Activated effector memory CD4-positive, alpha-beta T cell treated with Interleukin-2 at 50 U/mL for 16 hours (primary cell): ENCODE measurements around the gene FANCE.

ENCODE experiments used
- DNase-seq: peaks from one replicate; pipeline ENCODE4 v3.0.0-alpha.2; 2020

Gene FANCE

GRCh38 chr6:35468980-35469750 is 17.0 kb downstream of the FANCE start:
- no peak for DNase-seq

DNA sequence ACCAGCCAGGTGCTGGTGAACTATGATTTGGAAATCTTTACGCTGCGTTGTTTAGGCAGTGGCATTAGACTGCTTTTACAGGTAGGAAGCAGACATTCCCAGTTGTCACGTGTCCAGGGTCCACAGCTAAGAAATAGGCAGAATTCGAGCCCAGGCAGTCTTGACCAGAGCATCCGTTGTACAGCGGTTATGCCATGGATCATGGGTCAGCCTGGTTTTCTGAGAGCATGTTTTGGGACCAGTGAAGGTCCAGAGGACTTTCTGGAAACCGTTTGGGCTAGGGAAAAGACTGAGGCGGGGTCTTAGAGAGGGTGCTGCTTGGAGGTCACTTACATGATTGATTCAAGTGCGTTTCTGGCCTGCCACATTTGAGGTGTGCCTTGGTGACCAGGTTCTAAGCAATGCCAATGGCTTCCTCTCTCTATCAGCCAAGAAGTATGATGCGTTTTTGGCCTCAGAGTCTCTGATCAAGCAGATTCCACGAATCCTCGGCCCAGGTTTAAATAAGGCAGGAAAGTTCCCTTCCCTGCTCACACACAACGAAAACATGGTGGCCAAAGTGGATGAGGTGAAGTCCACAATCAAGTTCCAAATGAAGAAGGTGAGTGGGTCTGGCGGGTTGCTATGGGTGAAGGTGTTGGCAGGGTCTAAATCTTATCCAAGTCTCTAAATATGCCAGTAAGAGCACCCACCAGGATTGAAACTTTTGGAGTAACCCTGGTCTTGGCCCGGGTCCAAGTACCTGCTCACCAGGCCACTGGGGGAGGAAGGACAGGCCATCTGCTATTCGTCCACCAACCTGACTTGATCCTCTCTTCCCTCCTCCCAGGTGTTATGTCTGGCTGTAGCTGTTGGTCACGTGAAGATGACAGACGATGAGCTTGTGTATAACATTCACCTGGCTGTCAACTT is 17.9 kb downstream of the FANCE start:
- no peak for DNase-seq

DNA sequence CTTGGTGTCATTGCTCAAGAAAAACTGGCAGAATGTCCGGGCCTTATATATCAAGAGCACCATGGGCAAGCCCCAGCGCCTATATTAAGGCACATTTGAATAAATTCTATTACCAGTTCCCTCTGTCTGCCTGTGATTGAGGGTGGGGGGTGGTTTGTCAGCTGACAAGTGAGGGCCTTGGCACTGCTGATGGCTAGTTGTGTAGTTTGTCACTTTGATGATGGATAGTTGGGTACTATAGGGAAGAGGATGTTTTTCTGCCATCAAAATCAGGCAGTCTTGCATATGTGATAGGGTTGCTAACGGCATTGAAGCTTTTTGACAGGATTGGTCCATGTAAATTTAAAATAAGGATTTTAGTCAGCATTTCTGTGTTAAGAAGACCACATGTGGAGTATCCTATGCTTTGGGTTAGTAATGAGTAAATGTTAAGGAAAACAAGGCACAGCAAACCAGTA is 18.6 kb downstream of the FANCE start:
- no peak for DNase-seq

- no peak for DNase-seq
Observed at GRCh38 chr6:35471836-35472345, 19.8 kb downstream of the FANCE start.

GRCh38 chr6:35473075-35473849 is 21.1 kb downstream of the FANCE start:
- no peak for DNase-seq

- no peak for DNase-seq
Observed at GRCh38 chr6:35473850-35474130, 21.7 kb downstream of the FANCE start.

DNA sequence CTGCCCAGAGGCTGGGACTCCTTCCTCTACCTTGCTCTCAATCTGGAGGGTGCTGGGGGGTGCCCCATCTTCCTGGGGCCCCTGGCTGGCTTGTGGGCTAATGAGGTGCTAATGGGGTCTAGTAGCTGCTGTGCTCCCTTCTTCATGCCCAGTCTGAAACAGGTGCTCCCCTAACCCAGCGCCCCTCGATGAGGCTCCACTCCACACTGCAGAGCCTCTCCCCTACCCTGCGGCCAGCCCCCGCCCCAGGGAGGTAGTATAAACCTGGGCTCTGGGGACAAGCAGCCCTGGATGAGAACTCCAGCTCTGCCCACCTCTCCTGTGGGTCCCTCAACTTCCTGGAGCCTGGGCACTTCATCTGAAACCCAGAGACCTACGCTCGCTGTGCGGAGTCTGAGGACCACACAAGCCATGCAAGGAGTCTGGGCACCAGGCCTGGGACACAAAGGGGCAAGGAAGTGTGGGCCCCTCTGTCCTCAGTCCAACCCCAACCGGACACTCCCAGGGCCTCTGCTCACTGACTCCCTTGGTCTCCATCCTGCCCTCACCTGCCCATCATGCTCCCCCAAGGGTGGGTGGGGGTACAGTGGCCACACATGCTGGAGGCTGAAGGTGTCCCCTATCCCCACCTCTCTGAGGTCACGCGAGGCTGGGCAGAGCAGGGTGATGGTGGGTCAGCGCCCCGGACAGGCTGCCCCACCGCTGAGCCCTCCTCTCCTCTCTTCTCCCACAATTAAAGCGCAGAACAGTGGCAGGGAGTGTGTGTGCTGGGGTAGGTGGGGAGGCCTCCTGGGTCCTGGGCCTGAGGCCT is 22.2 kb downstream of the FANCE start:
- DNase-seq, result no peak

DNA sequence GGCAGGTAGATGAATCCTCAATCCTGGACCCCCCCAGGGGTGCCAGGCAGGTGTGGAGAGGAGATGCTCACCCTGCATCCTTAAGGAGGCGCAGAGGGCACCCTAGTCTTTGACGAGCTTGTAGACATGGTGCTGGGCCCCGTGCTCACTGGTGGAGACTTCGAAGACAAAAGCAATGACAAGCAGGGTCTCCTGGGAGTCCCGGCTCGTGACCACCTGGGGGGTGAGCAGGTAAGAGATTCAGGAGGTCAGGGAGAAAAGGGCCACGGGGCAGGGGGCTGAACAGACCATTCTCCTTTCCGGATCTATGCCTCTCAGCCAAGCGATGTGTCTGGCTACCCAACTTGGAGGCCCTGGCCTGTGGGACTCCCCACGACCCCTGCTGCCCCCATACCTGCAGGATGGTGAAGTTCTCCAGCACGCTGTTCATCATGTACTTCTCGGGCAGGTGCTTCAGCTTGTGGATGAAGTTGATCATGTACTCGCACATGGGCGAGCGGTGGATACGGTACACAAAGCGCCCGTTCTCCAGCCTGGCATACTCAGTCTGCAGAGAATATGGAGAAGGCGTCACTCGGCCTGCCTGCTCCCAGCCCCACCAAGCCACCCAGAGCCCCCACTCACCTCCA is 22.9 kb downstream of the FANCE start:
- DNase-seq, result no peak

DNA sequence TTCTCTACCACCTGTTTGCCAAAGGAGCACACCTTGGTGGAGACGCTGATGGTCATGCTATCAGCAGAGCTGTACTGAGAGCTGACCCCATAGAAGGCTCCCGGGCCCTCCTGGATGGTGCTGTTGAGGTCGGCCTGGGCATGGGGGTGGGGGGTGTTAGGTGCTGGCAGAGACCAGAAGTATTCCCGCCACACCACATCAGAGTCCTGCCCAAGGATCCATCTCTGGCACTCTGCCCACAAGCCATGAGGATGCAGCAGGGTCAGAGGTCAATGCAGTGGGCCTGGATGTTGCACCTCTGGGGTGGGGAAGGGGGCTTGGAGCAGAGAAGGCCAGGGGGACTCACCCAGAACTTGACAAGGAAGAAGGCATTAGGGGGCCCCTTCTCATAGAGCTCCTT is 23.4 kb downstream of the FANCE start:
- DNase-seq, result no peak

GRCh38 chr6:35476004-35476403 is 23.9 kb downstream of the FANCE start:
- no peak for DNase-seq

DNA sequence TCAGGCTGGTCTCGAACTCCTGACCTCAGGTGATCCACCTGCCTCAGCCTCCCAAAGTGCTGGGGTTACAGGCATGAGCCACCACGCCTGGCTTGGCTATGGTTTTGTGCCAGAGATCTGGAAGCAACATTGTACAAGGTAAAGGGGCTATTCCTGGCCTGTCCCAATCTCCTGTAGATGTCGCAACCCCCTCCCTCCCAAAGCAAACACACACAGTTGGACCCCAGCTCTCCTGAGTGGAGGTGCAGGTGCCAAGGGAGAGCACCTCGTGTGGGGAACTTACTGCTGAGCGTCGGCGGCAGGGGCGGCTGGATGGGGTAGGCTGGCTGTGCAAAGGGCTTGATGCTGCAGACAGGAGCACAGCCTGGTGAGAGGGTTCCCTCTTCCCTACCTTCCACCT is 24.9 kb downstream of the FANCE start:
- no peak for DNase-seq

- DNase-seq, result no peak
Observed at GRCh38 chr6:35477551-35478179, 25.5 kb downstream of the FANCE start.

DNA sequence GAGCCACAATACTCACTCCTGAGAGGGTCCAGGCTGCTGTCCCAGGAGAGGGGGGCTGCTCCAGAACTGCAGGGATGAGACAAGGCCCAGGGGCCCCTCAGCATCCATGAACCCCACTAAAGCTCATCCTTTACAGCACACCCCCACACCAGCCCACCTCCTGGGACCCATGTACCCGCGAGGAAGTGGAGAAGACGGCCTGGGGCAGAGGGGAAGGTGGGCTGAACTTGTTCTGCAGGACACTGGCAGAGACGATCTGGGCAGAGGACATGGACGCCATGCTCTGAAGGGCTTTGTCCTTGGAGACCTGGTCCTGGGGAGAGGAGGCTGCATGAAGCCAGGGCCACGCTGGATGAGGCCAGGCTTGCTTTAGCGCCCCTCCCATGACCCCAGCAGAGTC is 26.1 kb downstream of the FANCE start:
- DNase-seq, result no peak

DNA sequence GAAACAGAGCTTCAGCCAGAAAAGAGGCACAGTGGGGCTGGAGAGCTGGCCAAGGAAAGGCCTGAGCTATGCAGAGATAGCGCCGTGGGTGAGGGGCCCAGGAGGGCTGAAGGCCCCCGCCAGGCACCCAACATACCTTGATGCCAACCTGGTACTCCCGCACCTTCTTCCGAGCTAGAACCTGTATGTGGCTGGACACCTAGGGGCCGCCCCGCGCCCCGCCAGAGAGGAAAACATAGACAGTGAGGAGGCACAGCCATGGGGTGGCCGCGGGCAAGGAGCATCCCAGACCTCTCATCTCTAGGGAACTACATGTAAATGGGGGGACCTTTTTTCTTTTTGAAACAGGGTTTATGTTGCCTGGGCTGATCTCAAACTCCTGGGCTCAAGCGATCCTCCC is 28.0 kb downstream of the FANCE start:
- DNase-seq, result no peak

- no peak for DNase-seq
Observed at GRCh38 chr6:35481226-35481625, 29.1 kb downstream of the FANCE start.

GRCh38 chr6:35483062-35483461 is 30.9 kb downstream of the FANCE start:
- DNase-seq, result no peak

DNA sequence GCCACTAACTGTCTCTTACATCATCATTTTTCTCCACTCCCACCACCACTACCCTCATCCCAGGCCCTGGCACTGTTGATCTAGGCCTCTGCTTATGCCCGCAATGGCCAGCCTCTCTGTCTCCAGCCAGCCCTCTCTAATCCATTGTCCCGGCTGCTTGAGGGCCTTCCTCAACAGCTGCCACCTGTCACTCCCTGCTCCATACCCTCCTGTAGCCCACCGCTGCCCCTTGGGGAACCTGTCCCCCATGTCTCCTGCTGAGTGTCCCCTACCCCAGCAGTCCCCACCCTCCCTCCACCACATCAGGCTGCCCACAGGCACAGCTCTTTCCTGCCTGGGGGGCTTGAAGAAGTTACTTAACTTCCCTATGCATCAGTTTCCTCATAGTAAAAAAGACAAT is 31.4 kb downstream of the FANCE start:
- no peak for DNase-seq

DNA sequence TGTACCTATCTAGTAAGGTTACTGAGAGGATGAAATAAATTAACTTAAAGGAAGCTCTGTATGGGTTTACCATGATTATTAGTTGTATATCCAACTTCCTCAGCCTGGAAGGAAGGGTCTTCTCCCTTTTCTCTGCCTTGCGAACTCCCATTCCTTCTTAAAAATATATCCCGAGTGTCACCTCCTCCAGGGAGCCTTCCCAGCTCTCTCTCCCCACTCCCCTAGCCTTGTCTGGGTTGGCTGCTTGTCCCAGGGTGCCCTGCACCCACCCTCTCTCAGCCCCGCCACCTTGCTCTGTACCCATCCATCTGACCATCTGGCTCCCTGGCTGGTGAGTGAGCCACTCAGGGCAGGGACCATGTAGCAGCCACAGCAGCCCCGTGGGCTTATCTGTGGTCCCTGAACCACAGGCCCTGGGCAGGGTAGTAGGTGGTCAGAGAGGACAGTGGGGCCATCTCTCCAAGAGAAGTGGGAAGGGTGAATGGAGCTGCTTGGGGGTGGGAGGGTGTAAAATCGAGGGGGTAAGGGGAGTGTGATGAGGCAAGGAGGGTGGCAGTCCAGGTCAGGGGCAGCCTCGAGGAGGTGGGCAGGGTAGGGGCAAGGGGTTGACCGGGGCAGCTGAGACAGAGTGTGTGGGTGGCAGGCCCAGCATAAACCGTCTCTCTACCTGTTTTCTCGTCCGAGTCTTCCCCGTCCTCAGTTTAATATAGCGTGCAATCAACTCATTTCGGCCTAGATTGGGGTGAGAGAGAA is 31.9 kb downstream of the FANCE start:
- DNase-seq, result no peak

- no peak for DNase-seq
Observed at GRCh38 chr6:35484921-35485392, 32.8 kb downstream of the FANCE start.

DNA sequence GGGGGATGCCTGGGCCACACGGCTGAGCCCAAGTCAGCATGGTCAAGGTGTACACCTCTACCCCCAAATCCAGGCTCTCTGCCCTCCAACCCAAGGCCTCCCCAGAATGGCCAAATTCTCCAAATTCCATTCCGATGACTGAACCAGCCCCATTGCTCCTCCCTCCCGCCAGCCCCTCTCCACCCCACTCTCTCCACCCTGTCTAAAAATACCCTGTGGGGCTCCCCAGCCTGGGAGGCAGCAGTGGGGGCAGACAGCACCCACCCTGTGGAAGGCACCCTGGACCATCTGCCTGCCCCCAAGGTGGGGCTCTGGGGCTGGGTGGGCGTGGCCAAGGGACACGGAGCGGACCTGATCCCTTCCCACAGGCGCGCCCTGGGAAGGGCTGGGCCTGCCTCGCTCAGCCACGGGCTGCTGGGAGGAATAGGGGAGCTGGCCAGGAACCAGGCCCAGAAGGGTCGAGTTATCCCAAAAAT is 33.3 kb downstream of the FANCE start:
- DNase-seq, result no peak
